Tibial artery (tissue), 4 donors: ENCODE results near the gene IL1RAPL1.

Source experiments
- DNase-seq, 2 donors: peaks; one replicate each; pipeline ENCODE4 v3.0.0-alpha.2; 2019
- H3K27ac ChIP-seq, 2 donors: fragments of 200-600 bp; sonication (generic) in 1 of 2; 1 replicate in 1 of 2; 2 replicates in 1 of 2; pipeline ENCODE4 v1.5.1; 2018 to 2019; ENCODE audit warnings: mild to moderate bottlenecking in 1 of 2
- H3K27me3 ChIP-seq, 2 donors: fragments of 200-600 bp; sonication (generic) in 1 of 2; one replicate each; pipeline versions ENCODE4 v1.5.1 to v1.6.0; 2016 to 2019
- H3K36me3 ChIP-seq, 3 donors: fragments of 200-600 bp; sonication (generic) in 2 of 3; one replicate each; pipeline ENCODE4 v1.5.1; 2016 to 2019; ENCODE audit warnings: mild to moderate bottlenecking in 2 of 3
- H3K4me1 ChIP-seq, 4 donors: fragments of 200-600 bp; sonication (generic) in 2 of 4; 1 replicate in 3 of 4; 2 replicates in 1 of 4; pipeline ENCODE4 v1.5.1; 2016 to 2019
- H3K4me3 ChIP-seq, 2 donors: fragments of 200-600 bp; sonication (generic) in 1 of 2; 1 replicate in 1 of 2; 2 replicates in 1 of 2; pipeline ENCODE4 v1.5.1; 2018 to 2019; ENCODE audit warnings: mild to moderate bottlenecking in 2 of 2
- H3K9me3 ChIP-seq, 3 donors: fragments of 200-600 bp; sonication (generic) in 1 of 3; one replicate each; pipeline ENCODE4 v1.5.1; 2016 to 2019
- CTCF ChIP-seq, 2 experiments: fragments of 200-600 bp in 1 of 2; fragments of 450-650 bp in 1 of 2; IDR thresholded peaks; one replicate each; pipeline ENCODE4 v1.5.1; 2017 to 2019; ENCODE audit warnings: antibody characterized with exemption in 2 of 2, mild to moderate bottlenecking in 1 of 2, moderate library complexity in 1 of 2
- intact Hi-C: fragments of 100-400 bp; cut with DNase I; formaldehyde crosslinking; loops from one replicate; pipeline ENCODE4 v1.15.0; 2023; ENCODE audit warnings: low total_unique reads

The IL1RAPL1 gene

GRCh38 chrX:29535212-29536162 lies 948.2 kb downstream of the IL1RAPL1 start:
- no peaks in the 10 kb centered on the region for H3K27me3 ChIP-seq
- no peak overlapping the region for H3K27ac ChIP-seq
- no peak for DNase-seq
- H3K4me1 ChIP-seq: no peaks in the 10 kb centered on the region
- no peak for TF ChIP-seq CTCF (IDR thresholded peaks at IDR 0.05)
- no peak overlapping the region for H3K4me3 ChIP-seq
- no peaks in the 10 kb centered on the region for H3K9me3 ChIP-seq
- H3K36me3 ChIP-seq: no peaks in the 10 kb centered on the region
- intact Hi-C loops: no loop called here

- Histone ChIP-seq H3K27me3 (no peaks in the 10 kb centered on the region), H3K4me3 (no peak overlapping the region), H3K9me3 (no peaks in the 10 kb centered on the region), H3K4me1 (no peaks in the 10 kb centered on the region), H3K27ac (no peak overlapping the region), H3K36me3 (no peaks in the 10 kb centered on the region)
- intact Hi-C loops: no loop called here
- TF ChIP-seq CTCF (IDR thresholded peaks at IDR 0.05): no peak
- DNase-seq: no peak
These were observed 953.8 kb downstream of the IL1RAPL1 start for GRCh38 chrX:29541038-29541437.

GRCh38 chrX:29542152-29542551 lies 954.9 kb downstream of the IL1RAPL1 start:
- DNase-seq: no peak
- TF ChIP-seq CTCF (IDR thresholded peaks at IDR 0.05): no peak
- intact Hi-C loops: no loop called here
- H3K36me3 ChIP-seq: no peaks in the 10 kb centered on the region
- H3K9me3 ChIP-seq: no peaks in the 10 kb centered on the region
- H3K4me3 ChIP-seq: no peak overlapping the region
- no peak overlapping the region for H3K27ac ChIP-seq
- H3K27me3 ChIP-seq: no peaks in the 10 kb centered on the region
- H3K4me1 ChIP-seq: no peaks in the 10 kb centered on the region

GRCh38 chrX:29545878-29546277 lies 958.6 kb downstream of the IL1RAPL1 start:
- DNase-seq: no peak
- no peaks in the 10 kb centered on the region for H3K36me3 ChIP-seq
- intact Hi-C loops: no loop called here
- H3K4me1 ChIP-seq: no peaks in the 10 kb centered on the region
- no peaks in the 10 kb centered on the region for H3K9me3 ChIP-seq
- TF ChIP-seq CTCF (IDR thresholded peaks at IDR 0.05): no peak
- no peaks in the 10 kb centered on the region for H3K27me3 ChIP-seq
- no peak overlapping the region for H3K4me3 ChIP-seq
- H3K27ac ChIP-seq: no peak overlapping the region

- Histone ChIP-seq H3K4me3 (no peak overlapping the region), H3K9me3 (no peaks in the 10 kb centered on the region), H3K4me1 (no peaks in the 10 kb centered on the region), H3K27ac (no peak overlapping the region), H3K27me3 (no peaks in the 10 kb centered on the region), H3K36me3 (no peaks in the 10 kb centered on the region)
- intact Hi-C loops: no loop called here
- no peak for TF ChIP-seq CTCF (IDR thresholded peaks at IDR 0.05)
- no peak for DNase-seq
These were observed 960.6 kb downstream of the IL1RAPL1 start for GRCh38 chrX:29547877-29548276.
